IgD-negative memory B cell (primary cell): ENCODE data around the gene RNU1-3. TPM values are rescaled to one million over a fixed set of nuclear protein-coding genes. Genes with fewer than 3 reads are reported as not detected.
A peak's percentile ranks its signal among the peaks of the same experiment; 100 is the strongest.
"Not testable (repeated sequence)": the region's sequence is repeated elsewhere in the genome, so short reads cannot be mapped to it uniquely, and the experiment has no call there.

Experiments
- H3K27ac Mint-ChIP-seq, 3 donors: one replicate each; pipeline ENCODE4 v1.8.0; 2020 to 2022; ENCODE audit warnings: mild to moderate bottlenecking in 3 of 3, mixed read lengths in 3 of 3, moderate library complexity in 1 of 3
- H3K27me3 Mint-ChIP-seq: one replicate; pipeline ENCODE4 v1.8.0; 2021; ENCODE audit warnings: mixed read lengths
- H3K36me3 Mint-ChIP-seq: one replicate; pipeline ENCODE4 v1.8.0; 2020; ENCODE audit warnings: mild to moderate bottlenecking, mixed read lengths
- H3K4me1 Mint-ChIP-seq, 3 donors: one replicate each; pipeline ENCODE4 v1.8.0; 2020 to 2022; ENCODE audit warnings: mixed read lengths in 3 of 3, mild to moderate bottlenecking in 1 of 3
- H3K4me3 Mint-ChIP-seq, 4 donors: one replicate each; pipeline ENCODE4 v1.8.0; 2020 to 2022; ENCODE audit warnings: mild to moderate bottlenecking in 4 of 4, mixed read lengths in 4 of 4, moderate library complexity in 3 of 4
- H3K9me3 Mint-ChIP-seq, 3 donors: one replicate each; pipeline ENCODE4 v1.8.0; 2020 to 2021; ENCODE audit warnings: mixed read lengths in 3 of 3, mild to moderate bottlenecking in 1 of 3
- polyA plus RNA-seq: library from polyadenylated mRNA; unstranded; fragments of 300-500 nt; fragmentation: Illumina TruSeq; gene quantifications from one replicate; pipeline ENCODE4 v1.2.3, GENCODE V29; 2021

The RNU1-3 gene
- polyA plus RNA-seq, 1 donor from 2014 or later, result not detected

DNA sequence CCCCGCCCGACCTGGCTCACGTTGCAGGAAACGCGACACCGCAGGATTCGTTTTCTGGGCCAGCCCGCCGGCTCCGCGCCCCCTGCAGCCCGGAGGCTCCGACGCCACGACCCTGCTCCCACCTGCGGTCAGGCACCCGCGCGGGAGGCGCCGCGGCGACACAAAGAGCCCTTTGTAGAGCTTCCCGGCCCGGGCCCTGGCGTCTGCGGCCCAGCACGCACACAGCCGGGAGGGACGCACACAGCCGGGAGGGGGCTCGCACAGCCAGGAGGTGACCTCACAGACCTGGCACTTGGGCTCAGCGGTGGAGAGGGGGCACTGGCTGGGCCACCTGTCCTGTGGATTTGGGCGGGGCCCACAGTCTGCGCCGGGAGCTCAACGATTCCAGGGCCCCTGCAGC, 34.4 kb upstream of the RNU1-3 start:
- not testable (repeated sequence) for H3K9me3 Mint-ChIP-seq, H3K36me3 Mint-ChIP-seq, H3K4me3 Mint-ChIP-seq, H3K27ac Mint-ChIP-seq, H3K27me3 Mint-ChIP-seq, H3K4me1 Mint-ChIP-seq

- not testable (repeated sequence) for H3K9me3 Mint-ChIP-seq, H3K36me3 Mint-ChIP-seq, H3K4me3 Mint-ChIP-seq, H3K4me1 Mint-ChIP-seq, H3K27me3 Mint-ChIP-seq, H3K27ac Mint-ChIP-seq
Observed at GRCh38 chr1:16700138-16700895, 33.6 kb upstream of the RNU1-3 start.

- not testable (repeated sequence) for H3K36me3 Mint-ChIP-seq, H3K27ac Mint-ChIP-seq, H3K27me3 Mint-ChIP-seq, H3K9me3 Mint-ChIP-seq, H3K4me3 Mint-ChIP-seq, H3K4me1 Mint-ChIP-seq
Observed at GRCh38 chr1:16699440-16699839, 32.7 kb upstream of the RNU1-3 start.

DNA sequence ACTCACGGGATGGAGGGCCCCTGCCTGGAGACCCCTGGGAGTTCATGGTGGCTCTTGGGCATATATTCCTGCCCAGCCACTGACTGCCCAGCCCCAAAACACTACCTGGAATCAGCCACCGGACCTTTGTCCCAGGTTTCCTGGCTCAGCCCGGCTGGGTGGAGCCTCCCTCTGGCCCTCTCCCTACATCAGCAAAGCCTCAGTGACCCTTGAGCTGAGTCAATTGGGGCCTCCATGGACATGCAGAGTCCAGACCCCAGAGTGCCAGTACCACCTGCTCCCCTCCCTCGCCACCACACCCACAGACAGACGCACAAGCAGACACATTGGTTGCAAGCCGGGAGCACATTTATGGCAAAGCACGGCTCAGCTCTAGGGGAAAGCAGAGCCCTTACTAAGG, 30.4 kb upstream of the RNU1-3 start:
- not testable (repeated sequence) for H3K4me1 Mint-ChIP-seq, H3K27me3 Mint-ChIP-seq, H3K36me3 Mint-ChIP-seq, H3K9me3 Mint-ChIP-seq, H3K27ac Mint-ChIP-seq, H3K4me3 Mint-ChIP-seq

- not testable (repeated sequence) for H3K27ac Mint-ChIP-seq, H3K36me3 Mint-ChIP-seq, H3K27me3 Mint-ChIP-seq, H3K4me1 Mint-ChIP-seq, H3K9me3 Mint-ChIP-seq
- peak overlapping the region in 1 of 4 donors; percentile 43 for H3K4me3 Mint-ChIP-seq
Observed at GRCh38 chr1:16696507-16697150, 29.9 kb upstream of the RNU1-3 start.

- not testable (repeated sequence) for H3K4me1 Mint-ChIP-seq, H3K27ac Mint-ChIP-seq, H3K27me3 Mint-ChIP-seq, H3K4me3 Mint-ChIP-seq, H3K36me3 Mint-ChIP-seq, H3K9me3 Mint-ChIP-seq
Observed at GRCh38 chr1:16694308-16694702, 27.6 kb upstream of the RNU1-3 start.

DNA sequence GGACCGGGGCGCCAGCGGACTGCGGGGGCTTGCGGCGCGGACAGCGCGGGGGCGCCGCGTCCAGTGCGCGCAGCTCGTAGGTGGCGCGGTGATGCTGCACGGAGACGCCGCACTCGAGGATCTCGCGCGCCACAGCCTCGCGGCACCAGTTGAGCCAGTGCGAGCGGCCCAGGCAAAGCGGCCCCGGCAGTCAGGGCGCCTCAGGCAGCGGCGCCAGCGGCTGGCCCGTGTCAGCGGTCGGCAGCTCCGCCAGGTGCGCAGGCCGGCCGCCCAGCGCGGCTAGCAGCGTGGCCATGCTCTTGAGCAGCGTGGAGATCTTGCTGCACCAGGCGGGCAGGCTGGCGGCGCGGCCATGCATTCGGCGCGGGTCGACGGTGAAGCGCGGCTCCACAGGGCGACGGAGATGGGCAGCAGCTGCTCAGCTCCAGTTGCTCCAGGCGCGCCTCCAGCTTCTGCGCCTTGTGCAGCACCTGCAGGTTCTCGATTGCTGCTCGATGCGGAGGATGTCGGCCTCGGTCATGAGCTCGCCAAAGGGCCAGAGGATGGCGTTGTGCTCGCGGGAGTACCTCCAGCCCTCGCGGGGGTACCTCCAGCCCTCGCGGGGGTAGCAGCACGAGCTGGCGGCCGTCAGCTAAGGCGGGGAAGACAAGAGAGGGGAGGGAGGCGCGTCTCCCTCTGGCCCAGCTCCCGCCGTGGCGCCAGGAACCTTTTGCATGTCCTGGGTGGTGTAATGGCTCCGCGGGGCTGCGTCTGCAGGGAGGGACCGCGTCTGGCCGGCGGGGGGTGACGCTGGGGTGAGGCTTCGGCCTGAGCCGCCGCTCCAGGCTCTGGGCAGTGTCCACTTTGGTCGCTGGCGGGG, 26.9 kb upstream of the RNU1-3 start:
- not testable (repeated sequence) for H3K36me3 Mint-ChIP-seq, H3K4me1 Mint-ChIP-seq, H3K27me3 Mint-ChIP-seq, H3K27ac Mint-ChIP-seq, H3K9me3 Mint-ChIP-seq, H3K4me3 Mint-ChIP-seq

GRCh38 chr1:16692717-16693448, 26.1 kb upstream of the RNU1-3 start:
- H3K4me1 Mint-ChIP-seq, H3K36me3 Mint-ChIP-seq, H3K27me3 Mint-ChIP-seq, H3K27ac Mint-ChIP-seq, H3K4me3 Mint-ChIP-seq, H3K9me3 Mint-ChIP-seq: not testable (repeated sequence)

DNA sequence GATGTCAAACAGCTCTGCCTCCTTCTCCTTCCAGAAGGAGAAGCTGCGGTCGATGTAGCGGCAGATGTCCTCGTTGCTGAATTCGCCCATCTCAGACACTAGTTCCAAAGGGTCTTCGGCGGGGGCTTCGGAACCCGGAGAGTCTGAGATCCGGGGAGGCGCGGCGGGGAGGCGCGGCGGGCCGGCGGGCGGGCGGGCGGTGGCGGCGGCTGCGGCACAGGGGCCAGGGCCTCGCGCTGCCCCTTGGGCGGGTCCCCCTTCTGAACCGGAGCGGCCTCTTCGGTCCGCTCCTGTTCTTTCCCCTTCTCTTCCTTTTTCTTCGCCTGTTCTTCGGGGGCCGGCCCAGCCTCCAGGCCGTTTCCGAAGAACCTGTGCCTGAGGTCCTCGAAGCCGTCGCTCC, 25.5 kb upstream of the RNU1-3 start:
- not testable (repeated sequence) for H3K4me1 Mint-ChIP-seq, H3K36me3 Mint-ChIP-seq, H3K9me3 Mint-ChIP-seq, H3K27me3 Mint-ChIP-seq, H3K27ac Mint-ChIP-seq, H3K4me3 Mint-ChIP-seq

- H3K27me3 Mint-ChIP-seq, H3K9me3 Mint-ChIP-seq, H3K4me1 Mint-ChIP-seq, H3K4me3 Mint-ChIP-seq, H3K36me3 Mint-ChIP-seq, H3K27ac Mint-ChIP-seq: not testable (repeated sequence)
Observed at GRCh38 chr1:16690971-16691682, 24.4 kb upstream of the RNU1-3 start.

DNA sequence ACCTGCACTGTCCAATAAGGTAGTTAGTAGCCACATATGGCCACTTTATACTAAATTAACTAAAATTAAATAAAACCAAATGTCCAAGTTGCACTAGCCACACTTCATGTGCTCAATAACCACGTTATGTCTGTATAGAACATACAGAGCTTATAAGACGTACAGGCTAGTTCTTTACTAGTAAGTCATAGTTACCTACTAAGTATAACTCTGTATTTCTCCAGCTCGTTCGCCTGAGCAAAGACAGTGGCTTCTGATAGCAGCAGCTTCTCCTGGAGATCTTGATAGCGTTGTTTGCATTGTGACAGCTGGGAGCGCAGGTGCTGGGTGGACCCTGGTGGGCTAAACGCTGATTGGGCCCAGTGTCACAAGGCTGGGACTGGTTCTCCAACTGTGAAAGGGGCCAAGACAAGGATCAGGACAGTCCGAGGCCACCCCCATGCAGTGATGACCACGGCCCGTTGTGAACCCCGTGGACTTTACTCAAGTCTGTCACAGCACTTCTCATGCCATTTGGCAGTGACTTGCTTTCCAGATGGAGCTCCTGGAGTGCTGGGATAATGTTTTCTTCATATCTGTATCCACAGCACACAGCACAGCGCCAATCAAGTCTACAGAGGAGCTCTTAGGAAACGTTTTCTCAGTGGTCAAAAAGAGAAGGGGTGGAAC, 20.5 kb upstream of the RNU1-3 start:
- not testable (repeated sequence) for H3K27ac Mint-ChIP-seq, H3K4me3 Mint-ChIP-seq, H3K4me1 Mint-ChIP-seq, H3K27me3 Mint-ChIP-seq, H3K9me3 Mint-ChIP-seq, H3K36me3 Mint-ChIP-seq

DNA sequence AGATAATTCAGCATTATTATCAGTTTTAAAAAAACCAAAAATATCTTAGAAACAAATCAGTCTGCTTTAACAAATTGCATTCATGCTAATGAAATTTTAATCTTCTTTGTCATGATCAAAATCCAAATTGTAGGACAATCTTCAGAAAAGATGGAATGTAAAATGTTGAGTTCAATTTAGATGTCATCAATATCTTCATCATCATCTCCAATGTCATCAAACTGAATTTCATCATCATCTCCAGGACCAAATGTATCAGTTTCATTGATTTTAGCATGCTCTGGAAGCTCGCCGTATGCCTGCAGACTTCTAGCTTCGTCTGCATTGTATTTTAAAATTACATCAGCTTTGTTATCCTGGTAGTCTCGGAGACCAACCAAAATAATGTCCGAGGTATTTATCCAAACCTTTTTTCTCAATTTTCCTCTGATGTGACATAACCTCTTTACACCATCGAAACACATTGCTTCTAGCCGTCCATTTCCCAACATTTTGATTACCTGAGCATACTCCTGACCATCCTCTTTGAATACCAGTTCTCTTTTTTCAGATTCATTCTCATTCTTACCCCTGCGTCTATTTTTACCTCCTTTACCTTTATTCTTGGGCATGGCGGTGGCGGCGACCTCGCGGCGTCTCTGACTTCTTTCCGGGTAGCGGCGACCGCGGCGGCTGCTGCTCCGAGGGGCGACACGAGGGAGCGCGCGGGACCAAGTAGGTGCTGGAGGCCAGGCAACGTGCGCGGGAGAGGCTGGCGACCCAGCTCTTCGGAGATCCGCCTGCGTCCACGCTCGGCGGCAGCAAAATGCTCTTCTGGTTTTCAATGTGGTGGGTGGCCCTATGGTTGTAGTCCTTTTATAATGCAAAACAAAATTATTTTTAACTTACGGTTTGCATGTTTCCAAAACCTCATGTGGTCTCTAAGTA, 19.0 kb upstream of the RNU1-3 start:
- not testable (repeated sequence) for H3K4me1 Mint-ChIP-seq, H3K27ac Mint-ChIP-seq, H3K36me3 Mint-ChIP-seq, H3K27me3 Mint-ChIP-seq, H3K9me3 Mint-ChIP-seq
- H3K4me3 Mint-ChIP-seq, result peak overlapping the region; percentile 71 to 84 (median 78)

DNA sequence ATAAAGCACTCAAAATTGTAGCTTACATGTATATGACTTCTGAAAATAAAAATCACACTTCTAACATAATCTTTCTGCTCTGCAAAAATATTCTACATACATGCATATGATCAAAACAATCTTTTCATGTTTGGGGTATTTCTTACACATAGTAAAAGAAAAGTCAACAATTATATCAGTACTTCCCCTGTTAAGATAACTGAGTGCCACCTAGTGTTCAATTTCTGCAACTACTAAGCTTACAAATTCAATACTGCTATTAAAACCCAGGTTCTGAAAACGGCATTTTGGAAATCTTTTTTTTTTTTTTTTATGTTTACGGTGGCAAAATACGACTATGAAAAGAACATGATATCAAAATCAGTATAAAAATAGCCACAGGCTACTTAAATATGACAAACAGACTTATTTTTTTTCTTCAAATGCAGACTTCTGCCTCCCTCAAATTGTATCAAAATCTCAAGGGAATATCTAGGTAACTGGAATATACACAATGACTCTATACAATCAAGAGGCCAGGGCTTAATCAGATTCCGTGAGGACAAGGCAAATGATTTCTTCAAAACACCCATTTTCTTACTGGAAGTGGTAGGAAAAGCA, 18.1 kb upstream of the RNU1-3 start:
- H3K9me3 Mint-ChIP-seq, H3K36me3 Mint-ChIP-seq, H3K4me1 Mint-ChIP-seq, H3K4me3 Mint-ChIP-seq, H3K27me3 Mint-ChIP-seq, H3K27ac Mint-ChIP-seq: not testable (repeated sequence)
